ENCODE results near the gene LEMD2.

LEMD2 gene

DNA sequence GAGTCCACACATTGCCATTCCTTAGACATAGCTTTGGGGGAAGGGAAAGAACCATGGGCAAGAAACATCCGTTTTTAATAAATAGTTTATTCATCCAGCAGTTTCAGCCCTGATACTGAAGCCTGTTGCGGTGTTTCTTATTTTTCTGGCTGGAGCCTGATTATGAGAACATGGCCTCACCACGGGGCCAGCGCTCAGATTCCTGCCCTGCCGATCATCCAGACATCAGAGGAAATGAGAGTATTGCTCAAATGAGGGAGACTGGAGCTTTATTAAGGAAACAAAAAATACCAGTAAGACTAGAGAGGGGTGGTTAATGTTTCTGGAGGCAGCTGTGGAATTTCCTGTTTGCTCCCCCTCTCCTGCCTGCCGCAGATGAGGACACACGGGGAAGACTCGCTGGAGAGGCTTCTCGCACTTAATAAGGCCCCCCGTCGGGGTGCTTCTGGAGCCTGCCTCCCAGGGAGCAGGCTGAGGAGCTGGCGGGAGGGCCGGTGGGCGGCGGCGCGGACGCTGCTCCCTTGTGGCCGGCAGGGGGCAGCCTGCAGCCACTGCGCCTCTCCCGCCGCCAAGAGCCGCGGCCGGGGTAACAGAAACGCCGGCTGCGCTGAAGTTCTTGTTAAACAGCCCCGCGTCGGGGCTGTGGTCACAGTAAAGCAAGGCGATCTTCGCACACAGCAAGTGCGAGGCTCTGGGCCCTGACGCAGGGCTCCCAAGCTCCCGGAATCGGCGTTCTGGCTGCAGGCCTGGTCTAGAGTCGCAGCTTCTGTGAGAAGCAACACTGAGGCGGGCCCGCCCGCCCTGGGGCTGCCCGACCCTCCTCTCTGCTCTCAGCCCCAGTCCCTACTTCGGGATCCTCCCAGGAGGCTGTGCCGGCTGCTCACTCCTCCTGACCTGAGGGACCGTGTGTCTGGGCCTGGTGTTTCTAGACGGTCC lies 17.5 kb downstream of the LEMD2 start:
- DNase-seq: peak; percentile 66

DNA sequence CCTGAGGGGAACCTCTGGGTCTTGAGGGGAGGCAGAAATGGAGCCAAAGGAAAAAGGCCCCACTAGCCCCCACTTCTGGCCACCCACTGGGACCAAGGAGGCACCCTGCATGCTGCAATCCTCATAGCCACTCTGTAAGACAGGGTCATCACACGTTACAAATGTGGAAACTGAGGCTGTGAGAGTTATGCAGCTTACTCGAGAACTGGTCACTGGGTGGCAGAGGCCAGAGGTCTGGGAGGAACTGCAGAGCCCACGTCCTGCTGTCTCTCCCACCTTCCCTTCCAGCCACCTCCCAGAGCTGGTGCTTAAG lies 18.1 kb downstream of the LEMD2 start:
- DNase-seq: no peak

DNA sequence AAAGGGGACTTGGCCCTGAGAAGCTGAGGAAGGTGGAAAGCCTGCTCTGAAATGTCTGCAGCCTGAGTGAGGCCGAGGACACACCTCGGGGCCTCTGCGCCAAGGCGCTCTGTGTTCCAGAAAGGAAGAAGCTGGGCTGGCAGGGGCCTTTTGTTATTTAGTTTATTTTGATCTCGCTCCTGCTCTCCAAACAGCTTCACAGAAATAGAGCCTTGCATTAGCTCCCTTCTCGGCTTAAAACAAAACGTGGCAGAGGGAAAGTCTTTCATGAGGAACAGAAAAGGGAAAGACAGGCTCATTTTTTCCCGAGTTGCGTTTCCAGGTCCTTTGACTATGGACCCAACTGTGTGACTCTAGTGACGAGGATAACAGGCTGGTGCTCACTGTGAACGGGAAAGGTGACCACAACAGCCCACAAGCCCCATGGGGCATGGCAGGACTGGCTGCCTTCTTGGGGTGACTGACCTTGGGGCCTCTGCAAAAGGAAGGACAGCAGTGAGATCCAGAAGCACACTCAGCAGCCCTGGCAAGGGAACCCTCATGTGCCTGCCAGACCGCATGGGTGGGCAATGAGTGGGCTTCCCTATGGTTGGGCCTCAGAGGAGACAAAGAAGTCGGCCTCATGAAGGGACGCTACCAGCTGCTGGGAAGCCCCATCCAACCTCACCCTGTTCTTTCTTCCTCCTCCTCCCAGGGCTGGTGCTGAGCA lies 18.7 kb downstream of the LEMD2 start:
- no peak for DNase-seq

DNA sequence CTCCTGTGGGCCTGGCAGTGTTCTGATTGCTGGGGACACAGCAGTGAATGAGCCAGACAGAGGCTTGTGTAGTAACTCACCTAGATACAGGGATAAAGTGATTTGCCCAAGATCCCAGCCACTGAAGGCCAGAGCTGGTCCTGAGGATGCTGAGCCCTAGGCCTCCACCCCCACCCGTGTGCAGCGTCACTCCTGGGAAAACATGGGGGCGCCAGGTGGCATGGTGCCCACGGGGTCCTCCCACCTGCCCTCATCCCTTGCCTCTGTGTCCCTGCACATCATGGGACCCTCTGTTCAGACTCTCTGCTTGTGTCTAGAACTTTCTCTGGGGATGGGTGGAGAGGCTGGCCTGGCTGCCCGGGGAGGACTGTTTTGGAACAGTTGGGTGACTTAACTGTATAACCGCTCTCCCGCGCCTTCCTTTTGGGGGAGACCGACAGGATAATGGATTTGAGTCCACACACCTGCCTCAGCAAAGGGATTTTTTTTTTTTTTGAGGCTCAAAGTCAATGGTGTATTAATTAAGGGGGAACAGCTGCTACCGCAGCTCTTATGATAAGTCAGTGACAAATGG lies 19.6 kb downstream of the LEMD2 start:
- DNase-seq: no peak

DNA sequence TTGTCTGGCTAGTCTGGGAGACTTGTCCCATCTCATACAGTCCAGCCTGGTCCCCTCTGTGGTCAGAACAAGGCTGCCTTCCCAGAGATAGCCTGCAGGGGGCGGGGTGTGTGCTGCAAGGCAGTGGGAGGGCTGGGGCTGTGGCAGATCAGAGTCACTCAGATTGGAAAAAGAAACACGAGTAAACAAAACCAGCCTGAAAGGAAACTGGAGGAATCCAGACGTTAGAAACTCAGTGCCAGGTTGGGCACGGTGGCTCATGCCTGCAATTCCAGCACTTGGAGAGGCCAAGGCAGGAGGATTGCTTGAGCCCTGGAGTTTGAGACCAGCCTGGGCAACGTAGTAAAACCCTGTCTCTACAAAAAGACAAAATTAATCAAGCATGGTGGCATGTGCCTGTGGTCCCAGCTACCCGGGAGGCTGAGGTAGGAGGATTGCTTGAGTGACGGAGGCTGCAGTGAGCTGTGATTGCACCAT lies 20.2 kb downstream of the LEMD2 start:
- DNase-seq: peak; percentile 79

DNA sequence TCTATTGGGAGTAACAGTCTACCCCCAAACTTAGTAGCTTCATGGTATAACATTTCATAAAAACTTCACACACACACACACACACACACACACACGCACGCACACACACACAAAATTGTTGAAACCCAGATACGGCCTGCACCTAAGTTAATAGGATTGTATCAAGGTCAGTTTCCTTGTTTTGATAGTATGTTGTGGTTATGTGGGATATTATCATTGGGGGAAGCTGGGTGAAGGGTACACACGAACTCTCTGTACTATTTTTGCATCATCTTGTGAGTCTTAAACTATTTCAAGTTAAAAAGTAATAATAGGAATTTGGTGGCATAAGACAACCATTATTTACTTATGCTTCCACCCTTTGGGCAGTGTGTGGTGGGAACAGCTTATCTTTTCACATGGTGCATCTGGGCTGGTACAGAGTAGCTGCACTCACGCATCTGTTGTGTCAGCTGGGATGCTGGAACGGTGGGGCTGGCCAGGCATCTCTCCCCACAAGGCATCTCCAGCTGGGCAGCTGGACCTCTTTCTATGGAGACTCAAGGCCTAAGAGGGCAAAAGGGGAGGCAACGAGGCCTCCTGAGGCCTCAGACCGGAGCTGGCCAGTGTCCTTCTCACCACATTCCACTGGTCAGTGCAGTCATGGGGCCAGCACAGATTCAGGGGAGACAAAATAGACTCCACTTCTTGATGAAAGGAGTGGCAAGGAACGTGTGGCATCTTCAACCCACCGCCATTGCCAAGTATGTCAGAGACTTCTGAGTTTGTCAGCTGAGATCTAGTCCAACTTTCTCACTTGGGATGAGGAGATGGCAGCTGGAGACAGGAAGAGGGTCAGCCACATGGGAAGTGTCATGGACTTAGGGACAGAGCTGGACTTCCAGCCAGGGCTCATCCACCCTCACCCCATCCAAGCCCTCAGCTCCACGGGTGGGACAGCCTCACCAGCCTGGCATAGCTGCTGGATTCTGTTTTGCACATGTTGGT lies 21.7 kb downstream of the LEMD2 start:
- no peak for DNase-seq

DNA sequence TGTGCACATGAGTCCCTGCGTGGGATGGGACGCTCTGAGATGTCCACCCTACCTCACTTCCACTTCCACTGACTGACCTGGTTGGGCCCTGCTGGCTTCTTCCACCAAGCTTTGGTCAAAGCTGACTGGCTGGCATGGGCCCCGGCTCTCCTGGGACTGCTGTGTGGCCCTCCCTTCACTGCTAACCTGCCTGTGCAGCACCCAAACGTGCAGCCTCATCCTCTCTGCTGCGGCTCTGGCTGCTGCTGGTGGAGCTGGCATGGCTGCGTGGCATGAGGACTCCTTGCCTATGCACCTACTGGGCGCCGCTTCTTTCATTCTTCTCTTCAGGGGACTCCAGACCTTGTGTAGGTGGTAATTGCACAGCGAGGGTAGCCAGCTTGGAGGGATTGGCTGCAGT lies 23.6 kb downstream of the LEMD2 start:
- no peak for DNase-seq

DNA sequence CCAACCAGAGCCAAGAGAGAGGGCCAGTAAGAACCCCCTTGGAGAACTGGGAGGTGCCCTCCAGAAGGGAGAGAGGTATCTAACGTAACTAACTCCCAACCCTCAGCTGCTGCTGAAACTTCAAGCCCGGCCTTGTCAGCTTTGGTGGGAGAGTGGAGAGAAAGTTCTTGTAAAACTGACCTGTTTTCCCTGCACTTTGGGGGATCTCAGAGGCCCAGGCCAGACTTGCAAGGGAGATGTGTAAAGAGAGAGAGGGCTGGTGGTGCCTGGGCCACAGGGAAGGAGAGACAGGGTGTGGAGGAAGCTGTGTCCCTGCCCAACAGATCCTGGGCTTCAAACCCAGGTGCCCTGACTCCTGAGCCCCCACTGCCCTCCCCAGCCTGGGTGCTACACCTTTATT lies 24.9 kb downstream of the LEMD2 start:
- DNase-seq: no peak

DNA sequence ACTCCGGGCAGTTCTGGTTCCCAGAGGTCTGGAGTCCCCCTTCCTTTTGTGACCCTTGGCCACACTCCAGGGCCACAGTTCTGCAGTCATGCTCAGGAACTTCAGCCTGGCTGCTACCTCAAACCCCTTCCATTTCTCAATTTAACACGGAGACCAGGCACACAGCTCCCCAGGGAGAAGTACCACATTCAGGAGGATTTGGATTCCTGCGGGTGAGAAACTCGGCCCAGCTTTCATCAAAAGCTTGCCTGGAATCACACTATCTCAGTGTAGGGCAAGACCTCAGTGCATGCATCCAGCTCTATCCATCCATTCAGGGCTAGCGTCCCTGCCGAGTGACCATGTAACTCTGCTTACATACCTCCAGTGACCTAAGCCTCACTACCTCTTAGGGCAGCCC lies 25.4 kb downstream of the LEMD2 start:
- DNase-seq: no peak

DNA sequence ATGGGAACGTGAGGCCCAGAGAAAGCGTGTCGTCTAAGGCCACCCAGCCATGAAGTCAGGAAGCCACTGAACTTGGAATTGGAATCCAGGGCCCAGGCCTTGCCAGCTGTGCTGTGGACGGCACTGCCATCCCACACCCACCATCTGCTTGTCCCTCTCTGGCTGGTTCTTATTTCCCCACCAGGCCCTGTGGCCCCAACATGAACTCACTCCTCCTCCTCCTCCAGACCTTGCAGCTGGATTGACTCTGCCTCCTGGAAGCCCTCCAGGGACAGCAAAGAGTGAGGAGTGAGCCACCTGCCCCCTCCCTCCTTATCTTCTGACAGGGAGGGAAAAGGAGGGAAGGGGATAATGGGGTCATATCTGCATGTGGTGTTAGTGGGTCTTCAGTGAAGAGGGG lies 26.2 kb downstream of the LEMD2 start:
- no peak for DNase-seq

DNA sequence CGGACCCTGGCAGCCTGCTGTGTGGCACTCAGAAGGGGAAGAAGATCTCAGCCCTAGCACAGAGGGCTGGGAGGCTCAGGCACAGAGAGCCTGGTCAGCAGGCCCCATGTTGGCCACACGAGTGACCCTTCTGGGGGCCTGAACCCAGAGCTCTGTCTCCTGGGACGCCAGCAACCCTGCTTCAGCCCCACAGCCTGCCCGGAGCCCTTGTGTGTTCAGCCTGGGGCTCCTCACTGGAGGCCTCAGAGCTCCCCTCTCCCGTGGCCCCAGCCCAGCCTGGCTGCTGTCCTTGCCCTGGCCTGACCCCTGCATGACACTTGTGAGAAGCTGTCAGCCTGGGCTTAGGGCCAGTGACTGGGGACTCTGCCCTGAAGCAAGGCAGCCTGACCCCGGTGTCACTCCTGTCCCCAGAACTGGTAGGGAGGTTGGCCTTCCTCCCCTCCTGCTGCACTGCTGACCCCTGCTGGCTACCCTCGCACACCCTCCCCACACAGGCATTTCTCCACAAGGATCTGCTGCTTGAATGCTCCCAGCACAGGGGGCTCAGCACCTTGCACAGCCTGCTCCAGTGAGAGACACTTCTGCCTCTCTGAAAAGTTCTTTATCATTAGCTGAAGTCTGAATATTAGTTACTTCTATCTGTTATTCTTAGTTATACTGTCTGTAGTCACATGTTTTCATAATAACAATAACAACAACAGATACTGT lies 26.9 kb downstream of the LEMD2 start:
- DNase-seq: peak; percentile 29

DNA sequence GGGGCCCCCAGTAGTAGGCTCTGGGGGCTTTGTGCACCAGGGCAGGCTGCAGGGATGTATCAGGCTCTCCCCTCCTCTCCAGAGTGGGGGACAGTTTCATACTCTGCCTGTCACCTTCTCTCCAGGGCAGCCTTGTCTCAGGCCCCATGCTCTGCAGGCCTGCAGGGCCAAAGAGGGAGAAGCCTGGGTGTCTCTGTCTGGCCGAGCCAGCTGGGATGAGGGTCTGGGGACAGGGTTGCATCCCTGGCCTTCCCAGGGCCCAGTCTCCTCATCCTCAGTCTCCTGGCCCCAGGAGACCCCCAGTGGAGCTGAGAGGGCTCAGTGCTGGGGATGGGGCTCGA lies 27.4 kb downstream of the LEMD2 start:
- DNase-seq: no peak

DNA sequence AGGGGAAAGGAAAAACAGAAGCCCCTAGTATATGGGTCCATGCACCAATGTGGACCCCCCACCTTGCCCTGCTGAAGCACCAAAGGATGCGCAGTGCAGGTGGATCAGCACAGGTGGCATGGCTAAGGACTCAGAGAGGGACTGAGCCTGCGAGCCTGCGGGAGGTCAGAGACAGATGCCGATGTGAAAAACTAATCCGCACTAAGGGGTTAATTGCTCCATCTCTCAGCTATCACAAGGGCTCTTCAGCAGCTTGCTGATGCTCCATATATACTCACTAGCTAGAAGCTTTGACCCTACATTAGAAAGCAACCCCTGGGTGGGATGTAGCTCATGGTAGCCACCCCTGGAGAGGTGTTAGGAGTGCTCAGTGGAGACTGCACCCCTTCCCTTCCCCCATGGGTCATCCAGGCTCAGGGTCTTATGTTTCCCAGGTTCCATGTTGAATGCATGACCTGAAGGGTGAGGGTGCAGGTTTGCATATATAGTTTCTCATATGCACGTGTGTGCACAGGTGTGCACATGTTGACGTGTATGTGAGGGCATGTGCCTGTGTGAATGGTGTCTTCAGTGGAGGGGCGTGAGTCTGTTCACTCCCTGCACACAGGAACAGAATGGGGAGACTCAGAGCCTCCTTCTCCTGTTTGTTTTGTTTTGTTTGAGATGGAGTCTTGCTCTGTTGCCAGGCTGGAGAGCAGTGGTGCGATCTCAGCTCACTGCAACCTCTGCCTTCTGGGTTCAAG lies 28.9 kb downstream of the LEMD2 start:
- DNase-seq: no peak

DNA sequence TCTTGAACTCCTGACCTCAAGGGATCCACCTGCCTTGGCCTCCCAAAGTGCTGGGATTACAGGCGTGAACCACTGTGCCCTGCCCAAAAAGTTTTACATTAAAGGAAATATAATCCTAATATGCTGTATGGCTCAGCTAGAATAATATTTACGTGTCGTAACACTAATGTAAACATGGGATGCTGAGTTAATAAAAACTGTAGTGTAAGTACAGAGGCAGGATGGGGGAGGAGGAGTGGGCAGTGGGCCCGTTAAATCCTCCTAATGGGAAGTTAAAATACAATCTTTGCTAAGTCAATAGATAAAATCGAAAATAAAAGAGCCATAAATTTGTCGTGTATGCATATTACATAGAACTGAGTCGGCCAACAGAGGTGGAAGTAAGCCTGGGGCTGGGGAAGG lies 30.1 kb downstream of the LEMD2 start:
- DNase-seq: no peak

DNA sequence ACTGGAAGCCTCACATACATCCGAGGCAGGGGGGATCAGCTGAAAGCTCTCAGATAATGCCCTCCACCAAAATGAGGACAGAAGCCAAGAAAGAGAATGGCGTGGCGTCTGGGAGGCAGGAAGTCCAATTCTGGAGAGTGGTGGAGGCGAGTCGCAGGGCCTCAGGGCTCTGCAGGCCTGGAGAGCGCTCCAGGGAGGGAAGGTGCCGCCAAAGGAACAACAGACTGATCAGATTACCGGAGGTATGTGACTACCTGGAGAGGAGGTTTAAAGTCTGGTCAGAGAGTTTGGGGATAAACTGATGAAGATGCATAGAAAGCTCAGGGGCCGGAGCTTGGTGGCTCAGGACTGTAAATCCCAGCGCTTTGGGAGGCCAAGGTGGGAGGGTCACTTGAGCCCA lies 31.0 kb downstream of the LEMD2 start:
- DNase-seq: no peak

DNA sequence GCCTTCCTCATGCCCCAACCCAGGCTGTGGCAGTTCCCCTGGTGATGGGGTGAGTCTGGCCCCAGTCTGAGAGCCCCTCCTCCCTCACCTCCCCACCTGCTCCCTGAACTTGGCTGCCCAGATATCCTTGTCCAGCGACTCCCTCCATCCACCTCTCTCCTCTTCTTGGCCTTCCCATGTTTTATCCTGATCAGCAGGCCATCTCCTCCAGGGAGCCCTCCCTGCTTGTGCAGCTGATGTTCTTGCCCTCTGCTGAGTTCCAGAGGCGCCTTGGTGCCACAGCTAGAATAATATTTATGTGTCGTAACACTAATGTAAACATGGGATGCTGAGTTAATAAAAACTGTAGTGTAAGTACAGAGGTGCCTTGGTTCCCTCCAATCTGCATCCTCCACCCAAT lies 31.8 kb downstream of the LEMD2 start:
- no peak for DNase-seq

DNA sequence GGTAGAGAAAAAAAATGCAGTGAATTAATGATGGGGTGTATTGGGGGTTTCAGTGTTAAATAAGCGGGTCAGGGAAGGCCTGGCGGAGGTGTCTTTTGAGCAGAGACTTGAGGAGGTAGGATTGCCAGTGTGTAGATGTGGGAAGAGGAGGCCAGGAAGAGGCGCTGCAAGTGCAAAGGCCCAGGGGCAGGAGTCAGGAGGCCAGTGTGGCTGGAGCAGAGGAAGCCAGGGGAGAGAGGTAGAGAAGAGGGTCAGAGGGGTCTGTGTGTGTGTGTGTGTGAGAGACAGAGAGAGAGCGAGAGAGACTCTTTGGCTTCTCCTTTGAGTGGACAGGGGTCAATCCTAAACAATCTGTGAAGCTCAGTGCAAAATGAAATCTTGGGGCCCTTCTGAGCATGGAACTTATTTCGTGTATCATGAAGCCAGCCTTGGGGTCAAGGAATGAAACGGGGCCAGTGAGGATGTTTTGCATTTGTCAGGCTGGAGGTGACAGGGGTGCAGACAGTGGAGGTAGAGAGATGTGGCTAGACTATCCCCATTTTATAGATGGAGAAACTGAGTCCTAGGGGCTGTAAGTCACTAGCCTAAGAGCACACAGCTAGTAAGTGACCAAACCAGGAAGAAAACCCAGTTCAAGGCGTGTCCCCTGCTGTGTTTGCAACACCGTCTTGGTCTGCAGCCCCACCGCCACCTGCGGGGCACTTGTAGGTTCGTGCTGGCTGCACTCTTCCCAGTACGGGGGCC lies 32.5 kb downstream of the LEMD2 start:
- no peak for DNase-seq

DNA sequence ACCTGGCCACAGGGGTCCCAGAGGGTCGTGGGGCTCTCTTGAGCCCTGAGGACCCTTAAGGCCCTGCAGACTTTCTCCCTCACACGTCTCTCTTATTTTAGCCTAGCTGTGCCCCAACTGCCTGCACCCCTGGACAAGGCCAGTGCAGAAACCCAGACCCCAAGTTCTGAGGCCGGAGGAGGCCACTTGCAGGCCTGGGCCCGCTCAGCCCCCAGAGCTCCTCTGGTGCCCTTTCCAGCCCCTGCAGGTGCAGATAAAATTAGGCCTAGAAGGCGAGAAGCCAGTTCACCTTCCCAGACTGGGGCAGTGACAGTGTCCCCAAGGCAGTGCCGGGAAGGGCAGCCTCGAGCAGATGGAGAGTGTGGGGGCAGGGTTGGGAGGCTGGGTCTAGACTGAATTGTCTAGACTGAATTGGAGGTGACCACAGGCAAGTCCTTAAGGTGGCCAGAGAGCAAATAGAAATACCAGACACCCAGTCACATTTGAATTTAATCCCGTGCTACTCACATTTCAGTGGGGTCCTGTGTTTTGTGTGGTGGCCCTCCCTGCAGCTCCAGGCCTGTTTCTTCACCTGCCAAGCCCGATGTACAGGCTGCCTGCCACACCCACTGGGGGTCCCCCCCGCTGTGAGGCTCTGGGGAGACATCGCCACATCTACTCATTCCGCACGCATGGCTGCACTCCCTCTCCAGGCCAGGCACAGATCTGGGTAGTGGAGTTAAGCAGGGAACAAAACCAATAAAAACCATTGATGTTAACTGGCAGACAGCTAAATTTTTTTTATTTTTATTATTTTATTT lies 33.7 kb downstream of the LEMD2 start:
- no peak for DNase-seq

DNA sequence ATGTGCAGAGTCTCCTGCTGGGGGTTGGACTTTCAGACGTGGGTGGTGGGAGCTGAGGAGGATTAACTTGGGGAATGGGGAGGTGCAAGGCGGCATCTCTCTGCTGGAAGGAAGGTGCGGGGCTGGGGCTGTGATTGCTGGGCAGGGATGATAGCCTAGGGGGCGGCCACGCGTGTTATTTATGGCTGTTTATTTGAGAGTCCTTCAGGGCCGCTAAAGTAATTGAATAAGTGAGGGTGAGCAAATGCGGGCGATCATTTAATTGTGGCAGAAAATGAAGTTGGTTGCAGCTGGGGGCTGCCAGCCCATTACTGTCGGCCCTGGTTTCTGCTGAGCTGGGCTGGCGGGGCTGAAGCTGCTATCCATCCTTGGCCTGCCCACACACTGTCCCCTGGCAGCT lies 34.7 kb downstream of the LEMD2 start:
- no peak for DNase-seq

DNA sequence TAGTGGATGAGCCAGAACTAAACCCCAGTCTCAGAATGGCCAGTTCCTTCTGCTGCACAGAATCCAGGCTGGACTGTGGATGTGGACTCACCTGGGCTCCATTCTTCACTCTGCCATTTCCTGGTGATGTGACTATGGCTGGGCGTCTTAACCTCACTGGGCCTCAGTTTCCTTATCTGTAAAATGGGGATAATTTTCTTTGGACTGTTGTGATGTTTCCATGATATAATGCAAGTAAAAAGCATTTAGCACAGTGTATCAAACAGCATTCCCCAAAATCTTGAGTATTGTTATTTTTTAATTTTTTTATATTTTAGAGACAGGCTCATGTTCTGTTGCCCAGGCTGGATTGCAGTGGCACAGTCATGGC lies 36.3 kb downstream of the LEMD2 start:
- DNase-seq: no peak

Data from activated naive CD4-positive, alpha-beta T cell treated with Interleukin-2 at 50 U/mL for 16 hours (primary cell).